NCI-H2081 treated with DMSO at 0.1 percent for 48 hours (cell line): ENCODE measurements around the gene ABCB10.

Experiments used
- DNase-seq: peaks from one replicate; lab custom pipeline; 2025; lab: John Stamatoyannopoulos, UW

ABCB10 gene

DNA sequence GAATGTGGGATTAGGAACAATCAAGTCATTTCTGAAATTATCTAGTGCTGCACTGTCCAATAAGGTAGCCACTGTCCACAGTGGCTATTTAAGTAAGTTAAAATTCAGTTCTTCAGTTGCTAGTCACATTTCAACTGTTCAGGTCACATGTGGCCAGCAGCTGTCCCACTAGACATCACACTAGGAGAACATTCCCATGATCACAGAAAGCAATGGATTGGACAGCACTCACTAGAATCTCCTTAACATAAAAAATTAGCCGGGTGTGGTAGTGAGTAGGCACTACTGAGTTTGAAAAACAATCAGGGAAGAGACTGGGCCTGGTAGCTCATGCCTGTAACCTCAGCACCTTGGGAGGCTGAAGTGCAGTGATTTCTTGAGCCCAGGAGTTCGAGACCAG lies 84.0 kb downstream of the ABCB10 start:
- no peak for DNase-seq

DNA sequence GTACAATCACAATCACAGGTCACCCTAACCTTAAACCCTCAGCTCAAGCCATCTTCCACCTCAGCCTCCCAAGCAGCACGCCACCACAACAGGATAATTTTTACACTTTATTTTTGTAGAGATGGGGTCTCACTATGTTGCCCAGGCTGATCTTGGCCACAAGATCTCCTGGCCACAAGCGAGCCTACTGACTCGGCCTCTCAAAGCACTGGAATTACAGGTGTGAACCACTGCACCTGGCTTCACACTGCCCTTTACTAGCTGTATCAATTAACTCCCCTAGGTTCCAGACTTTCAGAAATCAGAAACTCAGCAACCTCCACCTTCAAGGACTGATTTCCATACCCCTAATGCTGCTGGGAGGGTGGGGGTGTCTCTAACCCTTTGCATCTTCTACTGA lies 87.3 kb downstream of the ABCB10 start:
- no peak for DNase-seq

DNA sequence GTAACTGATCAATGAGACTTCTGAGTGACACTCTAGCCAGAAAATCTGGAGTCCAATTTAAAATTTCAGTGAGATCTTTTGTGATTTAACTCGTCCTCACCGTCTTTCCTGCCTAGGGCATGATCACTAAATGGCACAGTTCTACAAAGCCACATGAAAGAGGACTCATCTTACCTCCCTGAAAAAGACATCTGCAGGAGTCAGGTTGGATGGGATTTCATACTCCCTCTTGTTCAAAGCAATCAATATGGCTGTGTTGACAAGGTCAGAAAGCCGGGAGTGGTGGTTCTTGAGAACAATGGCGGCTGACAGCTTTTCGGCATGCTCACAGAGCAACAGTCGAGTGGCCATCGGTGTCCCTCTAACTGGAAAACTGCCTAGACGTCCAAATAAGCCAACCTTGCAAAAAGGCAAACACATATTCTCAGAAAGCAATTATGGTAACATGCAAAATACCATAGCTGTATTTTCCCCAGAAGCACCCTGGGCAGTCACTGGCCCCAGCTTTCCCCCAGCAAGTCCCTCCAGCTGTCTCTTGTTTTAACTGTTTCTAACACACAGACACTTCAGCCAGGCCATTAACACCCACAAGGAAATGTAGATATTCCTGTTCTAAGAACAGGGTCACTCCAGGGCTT lies 88.0 kb downstream of the ABCB10 start:
- no peak for DNase-seq

DNA sequence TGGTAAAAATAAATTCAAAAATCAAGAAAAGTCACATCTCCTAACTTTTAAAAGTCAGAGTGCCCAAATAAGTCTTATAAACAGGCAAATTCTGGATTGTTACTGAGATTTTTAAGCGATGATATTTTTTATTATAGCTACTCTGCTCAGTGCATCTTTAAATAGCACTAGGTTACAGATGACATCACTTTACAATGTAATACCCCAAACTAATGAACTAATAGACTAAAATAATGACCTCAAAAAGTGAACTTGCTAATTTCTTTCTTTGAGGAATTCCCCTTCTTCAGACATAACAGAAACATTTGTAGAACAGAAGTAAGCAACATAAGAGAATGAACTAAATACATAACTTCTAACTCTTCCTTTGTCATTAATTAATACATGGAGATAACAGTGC lies 91.6 kb downstream of the ABCB10 start:
- no peak for DNase-seq
